RWPE1 (cell line): ENCODE data around the gene JADE2.
"Not testable (repeated sequence)": the region's sequence is repeated elsewhere in the genome, so short reads cannot be mapped to it uniquely, and the experiment has no call there.

ENCODE experiments used
- CTCF ChIA-PET: fragments of 350-600 bp; sonication (Branson Sonifier 250); formaldehyde crosslinking; extraction: SDS; loops from one replicate; lab custom pipeline; 2021; lab: Yijun Ruan, JAX
- POLR2A ChIA-PET: fragments of 400-600 bp; formaldehyde crosslinking; extraction: SDS; loops from one replicate; lab custom pipeline; 2020; ENCODE audit warnings: antibody characterized with exemption; ENCODE audit not compliant: low non-redundant PET; lab: Yijun Ruan, JAX
- DNase-seq: peaks from one replicate; pipeline ENCODE4 v3.0.0; 2012; ENCODE audit warnings: low spot score
- H3K27ac ChIP-seq: fragments of 450-650 bp; 2 replicates; pipeline ENCODE4 v1.5.1; 2017
- TF ChIP-seq, protein P1 (sequence below): fragments of 450-650 bp; conservative IDR thresholded peaks from 2 replicates; pipeline ENCODE4 v1.5.1; 2017; ENCODE audit warnings: low read depth, mild to moderate bottlenecking

Gene JADE2

DNA sequence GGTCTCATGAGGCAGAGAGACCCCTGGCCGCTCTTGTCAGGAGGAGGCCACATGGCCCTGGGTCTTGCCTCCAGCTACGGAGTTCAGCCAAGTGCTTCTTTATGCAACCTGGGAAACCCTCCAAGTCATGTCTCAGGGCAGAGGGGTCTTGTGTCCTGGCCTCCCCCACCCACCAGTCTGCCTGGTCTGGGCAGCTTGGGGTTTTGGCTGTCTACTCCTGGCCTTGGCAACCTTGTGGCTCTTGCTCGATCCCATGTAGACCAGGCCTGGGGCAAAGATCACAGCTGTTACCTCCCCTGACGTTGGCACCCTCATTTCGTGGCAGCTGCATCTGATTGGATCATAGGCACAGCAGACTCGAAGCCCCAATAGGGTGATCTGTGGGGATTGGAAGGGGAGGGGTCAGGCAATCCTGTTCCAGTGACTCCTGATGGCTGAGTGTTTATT is 28.4 kb downstream of the JADE2 start:
- ChIA-PET POLR2A (no interaction called here), CTCF (interaction anchor here (1.6 kb wide), 2 partner anchors 24 to 26 kb away, joined by 6 to 8 read pairs; no protein-coding TSS in a partner anchor)
- peak overlapping the region; percentile 72 for H3K27ac ChIP-seq

DNA sequence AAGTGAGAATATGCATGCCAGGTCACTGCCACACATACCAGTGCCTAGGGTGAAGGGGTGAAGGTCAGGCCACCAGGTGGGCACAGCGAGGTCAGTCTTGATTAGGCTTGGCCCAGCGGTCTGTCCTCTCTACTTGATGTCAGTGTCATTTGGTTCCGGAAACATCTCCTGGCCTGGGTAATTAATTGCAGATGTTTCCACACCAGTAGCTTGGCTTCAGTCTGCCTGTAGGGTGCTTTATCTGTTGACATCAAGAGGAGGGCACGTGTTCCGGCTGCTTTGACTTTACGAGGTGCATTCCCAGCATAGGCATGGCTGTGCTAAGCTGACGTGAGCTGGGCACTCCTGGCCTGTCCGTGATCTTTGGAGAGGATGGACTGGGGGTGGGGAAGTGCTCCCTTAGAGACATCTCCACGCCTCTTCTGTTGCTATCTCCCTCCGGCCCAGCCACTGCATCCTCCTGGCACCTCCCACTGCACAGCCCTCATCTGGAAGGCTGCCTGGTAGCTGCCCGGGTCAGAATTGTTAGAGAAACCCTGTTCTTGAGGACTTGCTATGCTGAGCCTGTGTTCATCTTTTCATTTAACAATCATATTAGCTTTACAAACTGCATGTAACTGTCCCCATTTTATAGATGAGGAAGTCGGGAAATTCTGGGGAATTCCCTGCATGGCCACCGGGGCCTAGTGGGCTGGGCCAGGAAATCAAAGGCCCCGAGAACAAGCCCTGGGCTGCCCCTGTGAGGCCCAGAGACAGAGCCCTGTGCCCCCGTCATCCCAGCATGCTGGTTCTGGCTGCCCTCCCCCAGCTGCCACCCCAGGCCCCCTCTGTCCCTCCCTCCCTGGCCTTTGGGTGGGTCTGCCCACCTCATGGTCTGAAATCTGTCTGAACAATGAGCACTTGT is 29.1 kb downstream of the JADE2 start:
- POLR2A ChIA-PET = no interaction called here
- CTCF ChIA-PET = interaction anchor here (0.6 to 1.6 kb wide), 4 partner anchors 23 to 253 kb away, joined by 3 to 8 read pairs (median 5); no protein-coding TSS in a partner anchor
- H3K27ac ChIP-seq = peak overlapping the region; percentile 72
- DNase-seq = peak; percentile 47
- TF ChIP-seq, protein P1, sequence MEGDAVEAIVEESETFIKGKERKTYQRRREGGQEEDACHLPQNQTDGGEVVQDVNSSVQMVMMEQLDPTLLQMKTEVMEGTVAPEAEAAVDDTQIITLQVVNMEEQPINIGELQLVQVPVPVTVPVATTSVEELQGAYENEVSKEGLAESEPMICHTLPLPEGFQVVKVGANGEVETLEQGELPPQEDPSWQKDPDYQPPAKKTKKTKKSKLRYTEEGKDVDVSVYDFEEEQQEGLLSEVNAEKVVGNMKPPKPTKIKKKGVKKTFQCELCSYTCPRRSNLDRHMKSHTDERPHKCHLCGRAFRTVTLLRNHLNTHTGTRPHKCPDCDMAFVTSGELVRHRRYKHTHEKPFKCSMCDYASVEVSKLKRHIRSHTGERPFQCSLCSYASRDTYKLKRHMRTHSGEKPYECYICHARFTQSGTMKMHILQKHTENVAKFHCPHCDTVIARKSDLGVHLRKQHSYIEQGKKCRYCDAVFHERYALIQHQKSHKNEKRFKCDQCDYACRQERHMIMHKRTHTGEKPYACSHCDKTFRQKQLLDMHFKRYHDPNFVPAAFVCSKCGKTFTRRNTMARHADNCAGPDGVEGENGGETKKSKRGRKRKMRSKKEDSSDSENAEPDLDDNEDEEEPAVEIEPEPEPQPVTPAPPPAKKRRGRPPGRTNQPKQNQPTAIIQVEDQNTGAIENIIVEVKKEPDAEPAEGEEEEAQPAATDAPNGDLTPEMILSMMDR = no peak

More for the DNA sequence above, 28.4 kb downstream of the JADE2 start:
- no peak for DNase-seq
- TF ChIP-seq, protein P1 = no peak

DNA sequence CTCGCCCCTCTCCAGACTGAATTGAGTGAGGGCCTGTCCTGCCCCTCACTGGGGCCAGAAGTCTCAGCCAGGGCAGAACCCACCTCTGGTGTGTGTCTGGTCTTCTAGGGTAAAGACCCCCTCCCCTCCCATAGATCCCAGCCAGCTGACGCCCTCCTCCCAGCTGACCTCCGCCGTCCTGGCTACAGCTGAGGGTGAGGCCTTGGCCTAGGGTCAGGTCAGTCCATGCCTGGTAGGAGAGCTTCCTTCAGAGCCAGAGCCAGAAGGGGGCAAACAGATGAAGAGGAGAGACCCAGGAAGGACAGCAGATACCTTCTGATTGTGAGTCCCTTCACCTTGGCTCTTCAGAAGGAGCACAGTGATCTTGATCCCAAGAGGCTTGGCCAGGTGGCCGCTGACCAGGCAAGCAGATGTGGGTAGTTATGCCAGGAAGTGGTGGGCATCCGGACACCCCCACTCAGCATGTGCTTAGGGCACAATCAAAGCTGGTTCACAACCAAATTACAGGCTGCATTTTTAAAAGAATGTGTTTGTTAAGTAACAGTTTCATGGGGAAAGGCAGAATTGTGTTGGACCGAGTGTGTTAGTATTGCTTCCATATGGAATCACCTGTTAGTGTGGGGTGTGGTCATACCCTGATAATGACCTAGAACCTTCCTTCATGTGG is 29.9 kb downstream of the JADE2 start:
- no peak for DNase-seq
- peak overlapping the region; percentile 72 for H3K27ac ChIP-seq
- ChIA-PET POLR2A (no interaction called here), CTCF (interaction anchor here (0.6 to 1.6 kb wide), 2 partner anchors 28 to 254 kb away, joined by 4 to 8 read pairs; no protein-coding TSS in a partner anchor)
- TF ChIP-seq, protein P1 = no peak

DNA sequence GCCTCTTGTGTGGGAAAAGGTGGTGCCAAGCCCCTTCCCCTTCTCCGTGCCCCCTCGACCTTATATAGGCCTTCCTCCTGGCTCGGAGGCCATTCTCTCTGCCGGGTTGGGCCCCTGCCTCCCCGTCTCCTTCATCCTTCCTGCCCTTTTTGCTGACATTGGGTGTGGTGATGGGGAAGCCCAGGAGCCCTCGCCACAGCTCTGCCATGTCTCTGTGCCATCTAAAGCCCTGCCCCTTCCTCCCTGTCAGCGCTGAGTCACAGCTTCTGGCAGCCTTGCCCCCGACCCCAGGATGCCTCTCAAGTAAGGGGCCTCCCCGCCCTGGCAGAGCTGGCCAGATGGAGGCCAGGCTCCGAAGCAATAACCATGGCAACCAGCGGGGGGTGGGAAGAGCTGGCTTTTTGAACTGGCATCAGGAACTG is 30.4 kb downstream of the JADE2 start:
- CTCF ChIA-PET = interaction anchor here (0.8 kb wide), 1 partner anchor 631 kb away, joined by 6 read pairs; no protein-coding TSS in a partner anchor
- peak overlapping the region; percentile 72 for H3K27ac ChIP-seq

DNA sequence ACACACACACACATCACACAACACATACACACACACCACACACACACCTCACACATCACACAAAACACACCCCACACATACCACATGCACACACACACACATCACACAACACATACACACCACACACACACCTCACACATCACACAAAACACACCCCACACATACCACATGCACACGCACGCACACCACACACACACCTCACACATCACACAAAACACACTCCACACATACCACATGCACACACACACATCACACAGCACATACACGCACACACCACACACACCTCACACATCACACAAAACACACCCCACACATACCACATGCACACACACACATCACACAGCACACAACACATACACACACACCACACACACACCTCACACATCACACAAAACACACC is 31.1 kb downstream of the JADE2 start:
- CTCF ChIA-PET = interaction anchor here (0.8 kb wide), 1 partner anchor 630 kb away, joined by 6 read pairs; no protein-coding TSS in a partner anchor
- POLR2A ChIA-PET, H3K27ac ChIP-seq, DNase-seq: not testable (repeated sequence)

More for the DNA sequence above, 30.4 kb downstream of the JADE2 start:
- POLR2A ChIA-PET = no interaction called here
- TF ChIP-seq, protein P1 = no peak
- DNase-seq = peak; percentile 93

DNA sequence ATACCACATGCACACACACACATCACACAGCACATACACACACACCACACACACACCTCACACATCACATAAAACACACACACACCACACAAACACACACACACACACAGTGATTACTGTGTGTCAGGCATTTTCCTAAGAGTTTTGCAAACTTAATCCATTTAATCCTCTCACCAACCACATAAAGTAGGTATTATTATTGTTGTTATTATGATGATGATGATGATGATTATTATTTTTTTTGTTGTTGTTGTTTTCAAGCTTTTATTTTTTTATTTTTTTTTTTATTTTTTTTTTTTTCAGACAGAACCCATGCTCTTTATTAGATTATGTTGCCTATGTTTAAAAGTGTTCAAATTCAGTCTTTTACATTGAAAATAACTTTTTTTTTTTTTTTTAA is 31.5 kb downstream of the JADE2 start:
- no peak overlapping the region for H3K27ac ChIP-seq
- POLR2A ChIA-PET = no interaction called here
- CTCF ChIA-PET = no interaction called here
- TF ChIP-seq, protein P1 = no peak
- DNase-seq = no peak
